Sciatic nerve (tissue), 2 donors: ENCODE measurements around the gene TRIM15. TPM values are rescaled to one million over a fixed set of nuclear protein-coding genes. Genes with fewer than 3 reads are reported as not detected.
"Not testable (repeated sequence)": the region's sequence is repeated elsewhere in the genome, so short reads cannot be mapped to it uniquely, and the experiment has no call there.

Source experiments
- ATAC-seq: fragments of 200-7000 bp; cut with Tn5 transposase; one replicate; pipeline ENCODE4 v1.9.1; 2020; ENCODE audit warnings: mild to moderate bottlenecking, moderate library complexity
- DNase-seq: peaks from one replicate; pipeline ENCODE4 v3.0.0-alpha.2; 2020; ENCODE audit warnings: low spot score
- intact Hi-C: fragments of 100-400 bp; cut with DNase I; formaldehyde crosslinking; loops from one replicate; pipeline ENCODE4 v1.14.2; 2022
- total RNA-seq: library from RNA; stranded (reverse); fragmentation: NEBNext Ultra II Directional; extraction: Animal tissue kit (Norgen Biotek cat#: 25700); gene quantifications from one replicate; pipeline ENCODE4 v1.2.1, GENCODE V29; 2021
- donor health status: DM: no; HTN: no; CAD: no.
- donor health status: DM: no; HTN: no; CAD: no.

TRIM15 gene
- total RNA-seq, 1 donor from 2014 or later = not detected

DNA sequence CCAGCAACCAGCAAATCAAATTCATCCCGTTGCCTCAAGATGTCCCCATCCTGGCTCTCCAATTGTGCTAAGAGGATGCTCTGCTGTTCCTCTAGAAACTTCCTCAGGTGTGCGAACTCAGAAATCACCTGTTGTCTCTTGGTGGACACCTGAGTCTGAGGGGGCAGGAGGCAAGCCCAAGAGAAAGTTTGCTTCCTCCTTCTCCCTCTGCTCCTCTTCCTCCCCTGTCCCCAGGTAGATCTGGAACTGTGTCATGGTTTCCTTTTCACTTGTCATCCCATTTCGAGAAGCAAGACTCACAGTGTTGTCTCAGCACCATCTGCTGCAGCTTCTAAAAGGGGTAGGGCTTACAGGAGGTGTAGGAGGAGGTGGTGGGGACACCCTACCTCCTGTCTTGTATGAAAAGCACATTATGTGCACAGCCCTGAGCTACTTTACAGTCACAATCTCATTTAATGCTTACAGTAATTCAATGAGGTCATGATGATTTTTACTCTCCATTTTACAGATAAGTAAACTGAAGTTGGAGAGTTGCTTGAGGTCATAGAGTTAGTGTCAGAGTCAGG, 4.8 kb upstream of the TRIM15 start:
- no peak for DNase-seq
- no peak for ATAC-seq
- intact Hi-C loops = no loop called here

DNA sequence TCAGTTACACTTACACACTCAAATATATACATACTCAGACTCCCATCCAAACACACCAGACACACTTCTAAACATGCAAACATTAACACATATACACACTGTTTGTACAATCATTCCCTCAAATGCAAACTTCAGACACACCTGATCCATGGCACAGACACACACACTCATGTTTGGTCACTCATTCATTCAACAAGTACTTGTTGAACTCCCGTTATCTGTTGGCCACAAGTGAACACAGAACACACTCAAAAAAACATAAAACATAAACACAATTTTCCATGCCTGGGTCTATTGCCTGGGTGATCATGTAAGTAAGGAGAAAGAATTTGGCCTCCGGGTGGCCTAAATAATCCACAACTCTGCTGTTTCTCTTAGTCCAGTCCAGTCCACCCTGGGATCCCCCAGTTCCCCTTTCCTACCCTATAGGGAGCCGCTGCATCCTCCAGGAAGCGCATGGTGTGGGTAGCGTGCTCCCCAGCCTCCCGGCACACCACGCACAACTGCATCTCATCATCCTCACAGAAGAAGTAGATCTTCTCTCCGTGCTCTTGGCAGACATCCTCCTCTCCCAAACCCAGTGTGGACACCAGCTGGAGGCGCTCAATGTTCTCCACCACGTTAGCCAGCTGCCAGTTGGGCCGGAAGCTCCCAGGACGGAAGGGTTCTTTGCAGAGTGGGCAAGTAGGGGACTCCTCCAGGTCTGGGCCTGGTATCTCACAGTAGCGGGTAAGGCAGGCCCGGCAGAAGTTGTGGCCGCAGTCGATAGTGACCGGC, 3.1 kb upstream of the TRIM15 start:
- DNase-seq (no peak), ATAC-seq (no peak)
- intact Hi-C loops = no loop called here

DNA sequence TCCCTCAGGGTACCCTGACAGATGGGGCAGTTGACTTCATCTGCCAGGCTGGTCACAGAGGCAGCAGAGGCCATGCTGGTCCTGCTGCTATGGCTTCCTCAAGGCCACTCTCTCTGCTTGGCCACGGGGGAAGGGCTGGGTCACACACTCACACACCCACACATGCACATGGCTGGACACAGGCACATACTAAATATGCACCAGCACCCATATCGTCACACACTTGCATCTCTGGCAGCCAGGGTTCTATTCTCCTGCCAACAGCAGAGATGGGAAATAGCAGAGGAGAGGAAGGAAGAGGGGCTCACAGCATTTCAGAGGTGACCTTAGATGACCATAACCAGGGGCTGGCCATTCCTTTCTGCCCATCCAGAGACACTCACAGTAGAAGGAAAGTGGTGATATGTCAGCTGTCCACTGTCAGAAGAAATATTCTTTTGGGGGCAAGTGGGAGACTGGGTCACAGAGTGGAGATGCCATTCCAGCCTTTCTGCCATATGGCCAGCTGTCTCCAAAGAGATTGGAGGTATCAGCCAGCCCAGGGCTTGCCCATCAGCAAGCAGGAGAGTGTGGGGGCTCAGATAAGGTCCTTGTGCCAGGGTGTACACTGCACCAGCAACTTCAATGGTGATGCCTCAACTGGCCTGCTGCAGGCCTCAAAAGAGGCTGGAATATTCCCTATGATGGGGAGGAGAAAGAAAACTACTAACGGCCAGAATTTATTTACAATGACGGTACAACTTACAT, 2.4 kb upstream of the TRIM15 start, which contains the start of gene TRIM10:
Gene TRIM10, minus strand, starts transcription at position 427 of the 747 bp plus-strand sequence. Its CDS starts 353 bp downstream, at position 74.
- intact Hi-C loops = no loop called here
- DNase-seq (no peak), ATAC-seq (no peak)

DNA sequence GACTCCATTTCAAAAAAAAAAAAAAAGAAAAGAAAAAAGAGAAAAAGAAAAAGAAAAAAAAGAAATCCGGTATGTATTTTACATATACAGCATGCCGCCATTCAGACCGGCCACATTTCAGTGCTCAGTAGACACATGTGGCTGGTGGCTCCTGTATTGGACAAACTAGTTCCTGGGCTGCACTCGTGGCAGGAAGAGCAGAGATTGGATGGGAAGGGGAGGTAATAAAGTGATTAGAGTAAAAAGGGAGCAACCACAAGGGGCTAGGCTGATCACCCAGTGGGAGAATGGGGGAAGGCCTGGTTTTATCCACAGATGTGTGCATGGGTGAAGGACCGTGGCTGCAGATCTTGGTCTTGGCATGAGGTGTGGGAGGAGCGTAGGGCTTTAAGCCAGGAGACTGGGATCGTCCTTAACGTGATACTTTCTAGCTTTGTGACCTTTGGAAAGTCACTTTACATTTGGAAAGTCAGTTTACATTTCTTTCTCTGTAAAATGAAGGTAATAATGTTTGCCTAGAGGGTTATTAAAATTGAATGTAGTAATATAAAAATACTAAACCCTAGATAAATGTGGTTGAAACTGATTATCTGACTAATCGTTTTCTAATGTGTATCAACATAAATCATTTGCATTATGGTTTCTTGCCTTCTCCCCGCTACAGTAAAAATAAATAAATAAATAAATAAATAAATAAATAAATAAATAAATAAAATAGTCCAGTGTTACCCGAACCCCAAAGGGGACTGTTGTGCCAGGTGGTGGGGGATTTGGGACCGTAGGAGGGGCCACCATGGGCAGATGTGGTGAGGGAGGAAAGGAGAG, 869 bp upstream of the TRIM15 start:
- intact Hi-C loops = no loop called here
- DNase-seq (no peak), ATAC-seq (no peak)

DNA sequence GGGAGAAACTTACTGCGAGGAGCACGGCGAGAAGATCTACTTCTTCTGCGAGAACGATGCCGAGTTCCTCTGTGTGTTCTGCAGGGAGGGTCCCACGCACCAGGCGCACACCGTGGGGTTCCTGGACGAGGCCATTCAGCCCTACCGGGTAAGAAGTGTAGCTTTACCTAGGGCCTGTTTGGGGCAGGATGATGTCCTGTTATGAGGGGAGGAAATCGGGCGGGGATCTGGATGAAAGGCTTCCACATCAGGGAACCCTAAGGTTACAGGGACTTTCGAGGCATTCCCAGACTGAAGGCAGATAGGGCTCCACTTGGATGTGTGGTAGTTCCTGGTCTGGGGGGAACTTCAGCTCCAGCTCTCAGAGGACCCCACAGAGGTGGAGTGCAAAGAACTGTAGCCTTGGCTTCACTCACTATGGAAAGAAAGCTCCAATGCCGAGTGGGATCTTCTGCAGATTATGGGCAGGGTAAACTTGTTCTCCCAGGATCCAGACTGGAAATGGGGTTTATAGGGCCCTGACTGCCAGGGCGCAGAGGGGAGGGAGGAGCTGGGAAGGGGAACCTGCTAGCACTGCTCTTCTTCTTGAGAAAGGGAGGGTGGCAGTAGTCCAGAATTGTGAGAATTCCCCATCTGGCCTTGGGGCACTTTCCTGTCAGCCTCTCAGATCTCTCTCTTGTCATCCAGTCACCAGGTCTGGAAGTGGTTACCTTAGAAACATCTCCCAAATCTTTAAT, 740 bp downstream of the TRIM15 start:
- ATAC-seq = no peak
- no peak for DNase-seq
- intact Hi-C loops = no loop called here

DNA sequence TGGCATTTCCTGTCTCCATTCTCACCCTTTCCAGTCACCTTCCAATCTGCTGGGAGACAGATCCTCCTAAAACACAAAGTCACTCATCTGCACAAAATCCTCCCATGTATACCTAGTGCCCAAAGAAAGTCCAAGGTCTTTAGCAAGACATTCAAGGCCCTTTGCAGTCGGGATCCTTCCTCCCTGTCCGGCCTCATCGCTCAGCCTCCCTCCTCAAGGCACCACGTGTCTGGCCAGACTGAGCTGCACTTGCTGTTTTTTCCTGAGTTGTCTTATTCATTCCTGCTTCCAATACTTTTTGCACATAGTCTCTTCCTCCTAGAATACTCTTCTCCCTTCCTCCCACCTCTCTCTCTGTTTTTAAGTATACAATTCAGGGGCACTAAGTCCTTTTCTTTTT, 1.4 kb downstream of the TRIM15 start:
- ATAC-seq (no peak), DNase-seq (no peak)
- intact Hi-C loops = no loop called here

DNA sequence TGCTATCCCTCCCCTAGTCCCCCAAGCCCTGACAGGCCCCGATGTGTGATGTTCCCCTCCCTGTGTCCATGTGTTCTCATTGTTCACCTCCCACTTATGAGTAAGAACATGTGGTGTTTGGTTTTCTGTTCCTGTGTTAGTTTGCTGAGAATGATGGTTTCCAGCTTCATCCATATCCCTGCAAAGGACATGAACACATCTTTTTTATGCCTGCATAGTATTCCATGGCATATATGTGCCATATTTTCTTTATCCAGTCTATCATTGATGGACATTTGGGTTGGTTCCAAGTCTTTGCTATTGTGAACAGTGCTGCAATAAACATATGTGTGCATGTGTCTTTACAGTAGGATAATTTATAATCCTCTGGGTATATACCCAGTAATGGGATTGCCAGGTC, 1.9 kb downstream of the TRIM15 start:
- ATAC-seq, intact Hi-C loops: not testable (repeated sequence)

DNA sequence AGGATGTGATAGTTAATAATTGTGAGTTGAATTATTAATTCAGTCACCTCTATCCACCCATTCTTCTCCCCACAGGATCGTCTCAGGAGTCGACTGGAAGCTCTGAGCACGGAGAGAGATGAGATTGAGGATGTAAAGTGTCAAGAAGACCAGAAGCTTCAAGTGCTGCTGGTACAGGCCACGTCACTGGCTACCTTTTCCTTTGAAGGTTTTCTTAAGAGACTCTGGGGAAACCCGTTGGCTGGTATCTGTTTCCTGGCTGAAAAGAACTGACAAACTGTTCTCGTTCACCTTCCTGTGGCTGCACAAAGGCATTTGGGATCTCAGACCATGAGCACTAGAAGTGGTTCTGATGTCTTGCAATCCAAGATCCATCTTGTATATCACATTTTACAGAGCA, 3.8 kb downstream of the TRIM15 start:
- intact Hi-C loops = no loop called here
- ATAC-seq (no peak), DNase-seq (no peak)

More for the DNA sequence above, 1.9 kb downstream of the TRIM15 start:
- not testable (repeated sequence) for DNase-seq

DNA sequence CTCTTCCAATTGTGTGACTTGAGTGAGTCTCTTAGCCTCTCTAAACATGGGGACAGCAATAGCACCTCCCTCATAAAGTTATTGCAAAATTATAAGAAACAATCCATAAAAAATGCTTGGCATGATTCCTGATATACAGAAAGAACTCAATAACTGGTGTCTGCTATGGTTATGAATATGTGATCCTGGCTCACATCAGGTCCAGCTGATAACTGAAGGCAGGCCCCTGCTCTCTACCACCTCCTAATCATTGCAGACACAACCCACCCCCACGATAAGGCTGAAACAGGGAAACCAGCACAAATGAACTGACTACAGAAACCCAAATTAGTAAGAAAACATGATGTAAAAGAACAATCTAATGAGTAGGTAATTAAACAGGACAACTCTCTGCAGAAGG, 5.4 kb downstream of the TRIM15 start:
- ATAC-seq = no peak
- intact Hi-C loops = no loop called here
- no peak for DNase-seq

DNA sequence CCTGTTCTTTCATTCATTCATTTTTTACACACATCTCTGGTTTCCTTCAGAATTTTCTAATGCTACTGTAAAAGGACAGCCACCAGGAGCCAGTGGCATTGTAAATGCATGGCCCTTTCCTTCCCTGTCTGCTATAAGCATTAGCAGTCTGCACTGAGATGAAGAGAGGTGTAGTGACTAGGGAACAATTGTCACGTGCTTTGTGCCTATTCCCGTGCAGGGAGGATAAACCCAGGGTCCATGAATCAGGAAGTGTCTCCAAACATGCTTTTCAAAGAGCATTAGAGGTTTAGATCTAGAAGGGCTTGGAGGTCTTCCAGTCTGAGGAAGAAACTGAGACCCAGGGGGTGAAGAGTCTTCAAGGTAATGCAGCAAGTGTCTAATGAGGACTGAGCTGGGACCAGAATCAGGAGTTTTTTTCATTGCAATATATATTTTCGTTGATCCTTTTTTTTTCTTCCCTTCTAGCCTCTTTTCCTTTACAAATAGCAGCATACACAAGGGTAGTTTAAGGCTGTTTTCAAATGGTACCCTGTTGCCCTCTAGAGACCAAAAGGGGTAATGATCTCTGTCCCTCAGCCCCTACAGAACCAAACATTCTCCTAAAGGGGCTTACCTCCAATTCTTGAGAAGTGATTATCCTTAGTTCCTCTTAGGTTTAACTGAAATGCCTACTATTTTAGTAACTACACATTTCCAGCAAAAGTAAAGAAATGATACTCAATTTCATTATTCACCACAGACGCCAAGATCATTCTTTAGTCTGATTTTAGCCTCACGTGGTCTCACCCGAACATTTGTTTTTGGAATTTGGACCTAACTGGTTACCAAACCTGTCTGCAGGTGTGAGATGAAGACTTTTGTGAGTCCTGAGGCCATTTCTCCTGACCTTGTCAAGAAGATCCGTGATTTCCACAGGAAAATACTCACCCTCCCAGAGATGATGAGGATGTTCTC, 6.6 kb downstream of the TRIM15 start:
- intact Hi-C loops = no loop called here
- ATAC-seq (peak; percentile 71), DNase-seq (no peak)

DNA sequence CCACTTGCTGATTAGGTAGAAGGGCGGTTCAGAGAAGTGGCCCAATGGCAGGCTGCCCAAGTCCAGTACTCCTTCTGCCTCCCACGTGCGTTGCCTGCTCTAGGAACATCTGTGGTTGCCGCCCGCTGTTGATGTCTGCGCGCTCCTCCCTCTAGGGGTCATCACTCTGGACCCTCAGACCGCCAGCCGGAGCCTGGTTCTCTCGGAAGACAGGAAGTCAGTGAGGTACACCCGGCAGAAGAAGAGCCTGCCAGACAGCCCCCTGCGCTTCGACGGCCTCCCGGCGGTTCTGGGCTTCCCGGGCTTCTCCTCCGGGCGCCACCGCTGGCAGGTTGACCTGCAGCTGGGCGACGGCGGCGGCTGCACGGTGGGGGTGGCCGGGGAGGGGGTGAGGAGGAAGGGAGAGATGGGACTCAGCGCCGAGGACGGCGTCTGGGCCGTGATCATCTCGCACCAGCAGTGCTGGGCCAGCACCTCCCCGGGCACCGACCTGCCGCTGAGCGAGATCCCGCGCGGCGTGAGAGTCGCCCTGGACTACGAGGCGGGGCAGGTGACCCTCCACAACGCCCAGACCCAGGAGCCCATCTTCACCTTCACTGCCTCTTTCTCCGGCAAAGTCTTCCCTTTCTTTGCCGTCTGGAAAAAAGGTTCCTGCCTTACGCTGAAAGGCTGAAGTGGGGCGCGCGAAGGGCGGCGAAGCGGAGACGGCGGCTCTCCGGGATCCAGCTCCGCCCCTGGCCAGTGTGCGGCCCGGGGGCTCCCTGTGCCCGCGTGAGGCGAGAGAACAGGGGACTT, 8.5 kb downstream of the TRIM15 start:
- intact Hi-C loops = no loop called here
- DNase-seq (no peak), ATAC-seq (peak; percentile 26)

DNA sequence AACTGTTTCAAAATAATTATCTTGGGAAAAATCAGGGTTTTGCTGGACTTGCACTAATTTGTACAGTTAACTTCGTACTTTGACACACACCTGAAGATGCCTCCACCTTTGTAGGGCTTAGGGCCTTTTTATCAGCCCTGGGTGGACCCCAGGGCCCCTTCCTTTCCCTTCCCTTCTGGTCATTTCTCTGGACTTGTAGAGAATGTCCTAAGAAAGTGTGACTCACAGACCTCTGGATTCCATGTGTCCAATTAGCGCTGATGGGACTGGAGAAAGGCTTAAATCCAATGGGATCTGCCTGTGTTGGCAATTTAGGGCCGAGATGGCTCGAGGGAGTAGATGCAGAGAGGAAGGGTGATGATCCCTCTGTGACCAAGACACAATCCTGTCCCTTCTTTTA, 9.3 kb downstream of the TRIM15 start:
- no peak for DNase-seq
- ATAC-seq = no peak
- intact Hi-C loops = no loop called here

DNA sequence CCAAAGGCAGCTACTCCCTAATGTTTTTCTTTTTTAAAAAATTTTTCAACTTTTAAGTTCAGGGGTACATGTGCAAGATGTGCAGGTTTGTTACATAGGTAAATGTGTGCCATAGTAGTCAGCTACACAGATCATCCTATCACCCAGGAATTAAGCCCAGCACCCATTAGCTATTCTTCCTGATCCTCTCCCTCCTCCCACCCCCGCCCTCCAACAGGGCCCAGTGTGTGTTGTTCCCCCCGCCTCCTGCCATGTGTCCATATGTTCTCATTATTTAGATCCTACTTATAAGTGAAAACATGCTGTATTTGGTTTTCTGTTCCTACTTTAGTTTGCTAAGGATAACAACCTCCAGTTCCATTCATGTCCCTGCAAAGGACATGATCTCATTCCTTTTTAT, 12.4 kb downstream of the TRIM15 start:
- intact Hi-C loops = no loop called here
- ATAC-seq = no peak
- no peak for DNase-seq

DNA sequence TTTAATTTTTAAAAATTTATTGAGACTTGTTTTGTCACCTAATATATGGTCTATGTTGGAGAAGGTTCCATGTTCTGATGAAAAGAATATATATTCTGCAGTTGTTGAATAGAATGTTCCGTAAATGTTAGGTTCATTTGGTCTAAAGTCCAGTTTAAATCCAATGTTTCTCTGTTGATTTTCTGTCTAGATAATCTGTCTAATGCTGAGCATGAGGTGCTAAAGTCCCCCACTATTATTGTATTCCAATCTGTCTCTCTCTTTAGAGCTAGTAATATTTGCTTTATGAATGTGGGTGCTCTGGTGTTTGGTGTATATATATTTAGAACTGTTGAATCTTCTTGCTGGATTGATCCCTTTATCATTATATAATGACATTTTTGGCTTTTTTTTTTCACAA, 15.5 kb downstream of the TRIM15 start:
- intact Hi-C loops = no loop called here
- ATAC-seq = no peak
- no peak for DNase-seq

DNA sequence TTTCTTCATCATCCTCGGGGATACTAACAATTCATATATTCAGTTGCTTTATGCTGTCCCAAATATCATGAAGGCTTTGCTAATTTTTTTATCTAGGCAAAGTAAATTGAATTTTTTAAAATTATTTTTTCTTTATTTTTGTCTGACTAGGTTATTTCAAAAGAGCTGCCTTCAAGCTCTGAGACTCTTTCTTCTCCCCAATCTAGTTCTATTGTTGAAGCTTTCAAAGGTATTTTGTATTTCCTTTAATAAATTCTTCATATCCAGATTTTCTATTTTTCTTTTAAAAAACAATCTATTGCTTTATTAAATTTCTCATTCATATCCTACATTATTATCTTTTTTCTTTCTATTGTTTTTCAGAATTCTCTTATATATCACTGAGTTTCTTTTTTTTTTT, 16.8 kb downstream of the TRIM15 start:
- no peak for DNase-seq
- no peak for ATAC-seq
- intact Hi-C loops = no loop called here

DNA sequence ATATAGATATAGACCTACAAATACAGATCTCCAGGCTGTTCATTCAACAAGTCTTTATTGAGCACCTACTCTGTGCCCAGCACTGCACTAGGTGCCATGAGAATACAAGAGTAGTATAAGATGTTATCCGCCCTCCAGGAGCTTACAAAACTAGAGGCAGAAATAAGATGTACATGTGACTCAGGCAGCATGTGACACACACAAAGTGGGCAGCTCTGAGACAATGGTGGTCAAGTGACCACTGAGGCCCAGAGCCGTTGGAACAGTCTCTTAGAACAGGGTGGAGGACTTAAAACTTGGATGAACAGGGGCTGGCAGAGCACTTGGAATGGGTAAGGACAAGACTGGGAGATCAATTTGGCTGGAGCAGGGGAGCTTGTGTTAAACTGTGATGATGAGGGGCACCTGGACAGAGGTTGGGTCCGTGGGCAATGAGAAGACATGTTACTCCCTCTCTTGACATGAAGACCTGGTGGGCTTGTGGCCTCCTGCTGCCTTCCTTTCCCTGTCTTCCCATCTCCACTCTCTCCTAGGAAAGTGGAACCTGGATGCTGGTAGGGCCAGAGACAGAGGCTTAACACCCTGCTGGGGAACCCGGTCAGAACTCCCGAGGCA, 21.2 kb downstream of the TRIM15 start:
- DNase-seq (no peak), ATAC-seq (no peak)
- intact Hi-C loops = no loop called here
